Measurements from ENCODE around the gene TMBIM1.
A peak's percentile ranks its signal among the peaks of the same experiment; 100 is the strongest.
"Not testable (repeated sequence)": the region's sequence is repeated elsewhere in the genome, so short reads cannot be mapped to it uniquely, and the experiment has no call there.

The TMBIM1 gene

DNA sequence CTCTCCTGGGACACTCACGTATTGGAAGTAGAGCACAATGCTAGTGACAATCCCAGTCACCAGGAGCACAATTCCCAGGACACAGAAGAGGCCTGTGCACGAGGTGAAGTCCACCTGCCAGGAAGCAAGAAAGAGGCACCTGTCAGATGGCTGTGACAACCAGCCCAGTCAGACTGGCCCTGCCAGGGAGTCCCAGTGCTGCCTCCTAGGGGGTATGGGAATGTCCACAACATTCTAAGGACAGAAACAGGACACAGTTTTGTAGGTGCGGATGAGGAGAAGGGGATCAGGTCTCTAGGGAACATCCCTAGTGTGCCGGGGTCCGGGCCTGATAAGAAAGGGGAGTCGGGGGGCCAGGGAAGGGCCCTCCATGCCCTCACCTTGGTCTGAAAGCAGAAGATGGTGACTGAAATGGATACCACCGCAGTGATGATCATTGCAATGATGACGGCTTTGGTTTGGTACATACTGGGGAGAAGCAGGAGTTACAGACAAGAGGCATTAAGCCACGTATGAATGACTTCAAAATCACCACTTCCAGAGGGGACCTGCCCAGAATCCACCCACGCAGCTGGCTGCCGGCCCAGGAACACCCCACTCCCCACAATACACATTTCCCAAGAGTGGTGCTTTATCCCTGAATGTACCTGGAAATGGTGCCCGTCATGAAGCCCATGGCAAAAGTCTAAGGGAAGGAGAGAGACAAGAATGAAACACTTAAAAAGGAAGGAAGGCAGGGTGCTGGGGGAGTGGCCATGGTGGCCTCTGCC lies 15.1 kb downstream of the TMBIM1 start:
- no peak for DNase-seq (ENCODE audit: low read depth in 2 of 2)
- TF ChIP-seq, protein P1, sequence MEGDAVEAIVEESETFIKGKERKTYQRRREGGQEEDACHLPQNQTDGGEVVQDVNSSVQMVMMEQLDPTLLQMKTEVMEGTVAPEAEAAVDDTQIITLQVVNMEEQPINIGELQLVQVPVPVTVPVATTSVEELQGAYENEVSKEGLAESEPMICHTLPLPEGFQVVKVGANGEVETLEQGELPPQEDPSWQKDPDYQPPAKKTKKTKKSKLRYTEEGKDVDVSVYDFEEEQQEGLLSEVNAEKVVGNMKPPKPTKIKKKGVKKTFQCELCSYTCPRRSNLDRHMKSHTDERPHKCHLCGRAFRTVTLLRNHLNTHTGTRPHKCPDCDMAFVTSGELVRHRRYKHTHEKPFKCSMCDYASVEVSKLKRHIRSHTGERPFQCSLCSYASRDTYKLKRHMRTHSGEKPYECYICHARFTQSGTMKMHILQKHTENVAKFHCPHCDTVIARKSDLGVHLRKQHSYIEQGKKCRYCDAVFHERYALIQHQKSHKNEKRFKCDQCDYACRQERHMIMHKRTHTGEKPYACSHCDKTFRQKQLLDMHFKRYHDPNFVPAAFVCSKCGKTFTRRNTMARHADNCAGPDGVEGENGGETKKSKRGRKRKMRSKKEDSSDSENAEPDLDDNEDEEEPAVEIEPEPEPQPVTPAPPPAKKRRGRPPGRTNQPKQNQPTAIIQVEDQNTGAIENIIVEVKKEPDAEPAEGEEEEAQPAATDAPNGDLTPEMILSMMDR (IDR thresholded peaks at IDR 0.05; ENCODE audit: low read depth, low read length), result peak; percentile 4
- H3K4me3 ChIP-seq (replicated peaks in 1 of 2; ENCODE audit: low read depth in 2 of 2, low read length in 2 of 2), result no peak overlapping the region

- DNase-seq (ENCODE audit: low read depth in 2 of 2), result no peak
- H3K4me3 ChIP-seq (replicated peaks in 1 of 2; ENCODE audit: low read depth in 2 of 2, low read length in 2 of 2), result no peak overlapping the region
- TF ChIP-seq, protein P1 (IDR thresholded peaks at IDR 0.05; ENCODE audit: low read depth, low read length), result no peak
Observed at GRCh38 chr2:218275371-218276072, 16.8 kb downstream of the TMBIM1 start.

- DNase-seq (ENCODE audit: low read depth in 2 of 2), result no peak
- H3K4me3 ChIP-seq (replicated peaks in 1 of 2; ENCODE audit: low read depth in 2 of 2, low read length in 2 of 2), result no peak overlapping the region
Observed at GRCh38 chr2:218274586-218274985, 17.7 kb downstream of the TMBIM1 start.

GRCh38 chr2:218273908-218274249 lies 18.4 kb downstream of the TMBIM1 start:
- DNase-seq (ENCODE audit: low read depth in 2 of 2), result no peak
- TF ChIP-seq, protein P1 (IDR thresholded peaks at IDR 0.05; ENCODE audit: low read depth, low read length), result no peak
- no peak overlapping the region for H3K4me3 ChIP-seq (replicated peaks in 1 of 2; ENCODE audit: low read depth in 2 of 2, low read length in 2 of 2)

More at GRCh38 chr2:218274586-218274985, 17.7 kb downstream of the TMBIM1 start:
- TF ChIP-seq, protein P1 (IDR thresholded peaks at IDR 0.05; ENCODE audit: low read depth, low read length), result no peak

GRCh38 chr2:218273214-218273907 lies 18.9 kb downstream of the TMBIM1 start:
- not testable (repeated sequence) for DNase-seq (ENCODE audit: low read depth in 2 of 2); H3K4me3 ChIP-seq (replicated peaks in 1 of 2; ENCODE audit: low read depth in 2 of 2, low read length in 2 of 2)

- DNase-seq (ENCODE audit: low read depth in 2 of 2), result peak; percentile 96 to 98
- TF ChIP-seq, protein P1 (IDR thresholded peaks at IDR 0.05; ENCODE audit: low read depth, low read length), result peak; percentile 91
- no peak overlapping the region for H3K4me3 ChIP-seq (replicated peaks in 1 of 2; ENCODE audit: low read depth in 2 of 2, low read length in 2 of 2)
Observed at GRCh38 chr2:218272531-218273212, 19.6 kb downstream of the TMBIM1 start.

Data from cardiac fibroblast (primary cell).